KMS-11 (cell line): ENCODE results near the gene SLC7A14.

ENCODE experiments used
- H2AFZ ChIP-seq: fragments of 200-600 bp; sonication (generic); 2 replicates; pipeline ENCODE4 v1.6.1; 2016; ENCODE audit warnings: antibody characterized with exemption, mixed run types, low read depth
- H3K27ac ChIP-seq: fragments of 200-600 bp; sonication (generic); 2 replicates; pipeline ENCODE4 v1.6.1; 2016; ENCODE audit warnings: mild to moderate bottlenecking, mixed run types
- H3K27me3 ChIP-seq: fragments of 200-600 bp; sonication (generic); 2 replicates; pipeline ENCODE4 v1.6.1; 2017; ENCODE audit warnings: mild to moderate bottlenecking, low read depth, mixed run types, moderate library complexity; ENCODE audit not compliant: insufficient read depth
- H3K36me3 ChIP-seq: fragments of 200-600 bp; sonication (generic); 2 replicates; pipeline ENCODE4 v1.6.1; 2017; ENCODE audit warnings: mild to moderate bottlenecking, mixed run types; ENCODE audit not compliant: insufficient read depth
- H3K4me1 ChIP-seq: fragments of 200-600 bp; sonication (generic); 2 replicates; pipeline ENCODE4 v1.6.1; 2016; ENCODE audit warnings: mild to moderate bottlenecking, low read depth, mixed run types; ENCODE audit not compliant: poor library complexity, severe bottlenecking
- H3K4me2 ChIP-seq: fragments of 200-600 bp; sonication (generic); 2 replicates; pipeline ENCODE4 v1.7.0; 2016; ENCODE audit warnings: mild to moderate bottlenecking, mixed run types
- H3K4me3 ChIP-seq: fragments of 200-600 bp; sonication (generic); IDR thresholded peaks from 2 replicates; pipeline ENCODE4 v1.6.1; 2017; ENCODE audit warnings: low read depth, low read length, mixed read lengths; ENCODE audit not compliant: insufficient read depth
- H3K79me2 ChIP-seq: fragments of 200-600 bp; sonication (generic); 2 replicates; pipeline ENCODE4 v1.6.1; 2016; ENCODE audit warnings: low read depth, mixed run types; ENCODE audit not compliant: insufficient read depth
- H3K9ac ChIP-seq: fragments of 200-600 bp; sonication (generic); 2 replicates; pipeline ENCODE4 v1.6.1; 2016; ENCODE audit warnings: mild to moderate bottlenecking, mixed run types
- H4K20me1 ChIP-seq: fragments of 200-600 bp; sonication (generic); 2 replicates; pipeline ENCODE4 v1.6.1; 2016; ENCODE audit warnings: mild to moderate bottlenecking, mixed run types; ENCODE audit not compliant: insufficient read depth
- CTCF ChIP-seq: fragments of 200-600 bp; sonication (generic); conservative IDR thresholded peaks from 2 replicates; pipeline ENCODE4 v1.6.1; 2017; ENCODE audit warnings: low read depth, mild to moderate bottlenecking, antibody characterized with exemption, low read length, moderate library complexity, mixed read lengths

Gene SLC7A14

GRCh38 chr3:170594528-170594927 is 8.7 kb upstream of the SLC7A14 start:
- Histone ChIP-seq H3K9ac (no peak overlapping the region), H3K27me3 (no peaks in the 10 kb centered on the region), H2AFZ (no peak overlapping the region), H3K4me3 (no peak overlapping the region), H3K4me2 (no peak overlapping the region), H3K27ac (no peak overlapping the region), H3K36me3 (no peaks in the 10 kb centered on the region), H3K4me1 (no peaks in the 10 kb centered on the region), H3K79me2 (no peaks in the 10 kb centered on the region), H4K20me1 (no peaks in the 10 kb centered on the region)
- no peak for TF ChIP-seq CTCF

GRCh38 chr3:170593634-170594033 is 7.8 kb upstream of the SLC7A14 start:
- Histone ChIP-seq H3K79me2 (no peaks in the 10 kb centered on the region), H3K9ac (no peak overlapping the region), H4K20me1 (no peaks in the 10 kb centered on the region), H3K27me3 (no peaks in the 10 kb centered on the region), H3K27ac (no peak overlapping the region), H3K36me3 (no peaks in the 10 kb centered on the region), H3K4me3 (no peak overlapping the region), H3K4me2 (no peak overlapping the region), H2AFZ (no peak overlapping the region), H3K4me1 (no peaks in the 10 kb centered on the region)
- TF ChIP-seq CTCF = no peak

- no peak overlapping the region for H3K4me3 ChIP-seq
- H3K27ac ChIP-seq = no peak overlapping the region
- no peak overlapping the region for H2AFZ ChIP-seq
- no peaks in the 10 kb centered on the region for H3K4me1 ChIP-seq
- no peaks in the 10 kb centered on the region for H3K79me2 ChIP-seq
- H4K20me1 ChIP-seq = no peaks in the 10 kb centered on the region
- H3K4me2 ChIP-seq = no peak overlapping the region
- no peaks in the 10 kb centered on the region for H3K36me3 ChIP-seq
- no peak for TF ChIP-seq CTCF
- H3K9ac ChIP-seq = no peak overlapping the region
- H3K27me3 ChIP-seq = no peaks in the 10 kb centered on the region
Observed at GRCh38 chr3:170589113-170589512, 3.2 kb upstream of the SLC7A14 start.

- H4K20me1 ChIP-seq = no peaks in the 10 kb centered on the region
- no peak overlapping the region for H3K4me2 ChIP-seq
- H3K79me2 ChIP-seq = no peaks in the 10 kb centered on the region
- no peak overlapping the region for H2AFZ ChIP-seq
- H3K36me3 ChIP-seq = no peaks in the 10 kb centered on the region
- no peak overlapping the region for H3K9ac ChIP-seq
- TF ChIP-seq CTCF = no peak
- no peak overlapping the region for H3K27ac ChIP-seq
- no peak overlapping the region for H3K4me3 ChIP-seq
- H3K4me1 ChIP-seq = no peaks in the 10 kb centered on the region
- no peaks in the 10 kb centered on the region for H3K27me3 ChIP-seq
Observed at GRCh38 chr3:170585008-170585936, 603 bp downstream of the SLC7A14 start.
